Endothelial cell of umbilical vein (primary cell): ENCODE measurements around the gene RIOX2. TPM values are rescaled to one million over a fixed set of nuclear protein-coding genes. Genes with fewer than 3 reads are reported as not detected.

Source experiments
- BruUV-seq: library from RNA; stranded (reverse); fragments of 400-500 nt; replicated peaks from 2 replicates; lab custom pipeline; 2021; lab: Mats Ljungman, UMichigan
- CTCF ChIA-PET: fragments of 300-600, 350-600 bp; sonication (Branson Sonifier 250); formaldehyde crosslinking; loops from one replicate; lab custom pipeline; 2021; ENCODE audit warnings: antibody characterized with exemption, inconsistent platforms; lab: Charles Lee
- POLR2A ChIA-PET: fragments of 300-600, 350-600 bp; sonication (Branson Sonifier 250); formaldehyde crosslinking; loops from one replicate; lab custom pipeline; 2021; ENCODE audit warnings: antibody characterized with exemption, inconsistent platforms; lab: Charles Lee
- DNase-seq: peaks from one replicate; pipeline ENCODE4 v3.0.0-alpha.2; 2011; ENCODE audit warnings: low read depth, low spot score
- FAIRE-seq: peaks from 2 replicates; lab custom pipeline; 2011; peaks lifted over from hg19 to GRCh38; lab: Jason Lieb, UNC
- H2AFZ ChIP-seq: 2 replicates; pipeline ENCODE4 v1.6.0; 2012; ENCODE audit warnings: low read depth, low read length, control low read depth, inconsistent platforms
- H3K27ac ChIP-seq: 2 replicates; pipeline ENCODE4 v1.5.1; 2011; ENCODE audit warnings: low read depth, mild to moderate bottlenecking, control low read depth, low read length, moderate library complexity; ENCODE audit not compliant: insufficient read depth
- H3K27me3 ChIP-seq, 2 experiments: 2 replicates each; pipeline versions ENCODE4 v1.6.0 to v1.6.1; 2011; ENCODE audit warnings: low read length in 2 of 2, mixed read lengths in 1 of 2; ENCODE audit not compliant: control insufficient read depth in 2 of 2, insufficient read depth in 2 of 2
- H3K36me3 ChIP-seq, 2 experiments: 2 replicates in 1 of 2; 3 replicates in 1 of 2; pipeline ENCODE4 v1.5.1; 2011; ENCODE audit warnings: low read length in 2 of 2, mild to moderate bottlenecking in 1 of 2, moderate library complexity in 1 of 2; ENCODE audit not compliant: control insufficient read depth in 2 of 2, insufficient read depth in 2 of 2; ENCODE audit errors: extremely low read depth in 1 of 2
- H3K4me1 ChIP-seq: 3 replicates; pipeline ENCODE4 v1.5.1; 2011; ENCODE audit warnings: mild to moderate bottlenecking, low read length; ENCODE audit not compliant: control insufficient read depth, insufficient read depth; ENCODE audit errors: extremely low read depth
- H3K4me2 ChIP-seq: 2 replicates; pipeline ENCODE4 v1.6.1; 2011; ENCODE audit warnings: low read length, control low read depth, mixed read lengths; ENCODE audit not compliant: insufficient read depth
- H3K4me3 ChIP-seq, 3 experiments: fragments of 200-600 bp in 1 of 3; sonication (generic), shearing (Covaris generic) in 1 of 3; replicated peaks in 1 of 3; 2 replicates each; pipeline ENCODE4 v1.5.1; 2011 to 2016; ENCODE audit warnings: control low read depth in 3 of 3, low read length in 3 of 3, mild to moderate bottlenecking in 2 of 3, inconsistent platforms in 1 of 3, low read depth in 1 of 3, moderate library complexity in 1 of 3; ENCODE audit not compliant: insufficient read depth in 1 of 3
- H3K79me2 ChIP-seq: 2 replicates; pipeline ENCODE4 v1.6.0; 2012; ENCODE audit warnings: low read length, inconsistent platforms; ENCODE audit not compliant: control insufficient read depth, insufficient read depth
- H3K9ac ChIP-seq: replicated peaks from 2 replicates; pipeline ENCODE3; 2011; ENCODE audit warnings: low read length, control low read depth; ENCODE audit not compliant: insufficient read depth; ENCODE audit errors: extremely low read depth
- H3K9me1 ChIP-seq: replicated peaks from 3 replicates; pipeline ENCODE4 v1.6.0; 2011; ENCODE audit warnings: mild to moderate bottlenecking, low read length; ENCODE audit not compliant: control insufficient read depth, insufficient read depth; ENCODE audit errors: extremely low read depth
- H3K9me3 ChIP-seq: replicated peaks from 2 replicates; pipeline ENCODE4 v1.5.1; 2012; ENCODE audit warnings: low read length, inconsistent platforms; ENCODE audit not compliant: control insufficient read depth, insufficient read depth
- H4K20me1 ChIP-seq: replicated peaks from 2 replicates; pipeline ENCODE3; 2011; ENCODE audit warnings: mild to moderate bottlenecking, low read length; ENCODE audit not compliant: control insufficient read depth, insufficient read depth; ENCODE audit errors: extremely low read depth
- EZH2 ChIP-seq: IDR thresholded peaks from 2 replicates; pipeline ENCODE4 v1.6.1; 2012; ENCODE audit warnings: borderline replicate concordance, low read depth, mild to moderate bottlenecking, moderate library complexity, low read length, inconsistent platforms; ENCODE audit not compliant: severe bottlenecking
- FOS ChIP-seq: IDR thresholded peaks from 2 replicates; pipeline ENCODE4 v1.6.1; 2011; ENCODE audit warnings: mild to moderate bottlenecking, low read length, moderate library complexity, borderline replicate concordance; ENCODE audit not compliant: insufficient read depth
- GATA2 ChIP-seq: IDR thresholded peaks from 2 replicates; pipeline ENCODE4 v1.7.0; 2011; ENCODE audit warnings: low read depth, mild to moderate bottlenecking, moderate library complexity, mixed read lengths, low read length; ENCODE audit not compliant: insufficient read length, insufficient read depth
- JUN ChIP-seq: IDR thresholded peaks from 2 replicates; pipeline ENCODE4 v1.6.1; 2011; ENCODE audit warnings: borderline replicate concordance, low read depth; ENCODE audit not compliant: insufficient read length, insufficient read depth
- MYC ChIP-seq: IDR thresholded peaks from one replicate; pipeline ENCODE4 v1.6.1; 2011; ENCODE audit warnings: mild to moderate bottlenecking, low read depth, low read length
- POLR2A ChIP-seq: IDR thresholded peaks from 2 replicates; pipeline ENCODE4 v1.6.1; 2012; ENCODE audit warnings: low read depth, mild to moderate bottlenecking, control low read depth, low read length
- POLR2AphosphoS5 ChIP-seq: IDR thresholded peaks from 2 replicates; pipeline ENCODE4 v1.6.1; 2012; ENCODE audit warnings: low read depth, mild to moderate bottlenecking, control low read depth, low read length, moderate library complexity; ENCODE audit not compliant: insufficient read depth
- dilution Hi-C: fragments of 300-500 bp; cut with MboI; formaldehyde crosslinking; loops from one replicate; pipeline ENCODE4 v1.15.0; 2019; ENCODE audit warnings: low sequenced_read_pairs; ENCODE audit not compliant: extremely low pct_ligation_motif_present
- intact Hi-C: fragments of 100-400 bp; cut with micrococcal nuclease; formaldehyde crosslinking; loops from one replicate; pipeline ENCODE4 v1.10.0; 2022
- polyA plus RNA-seq, 4 experiments: library from polyadenylated mRNA; depleted of rRNA in 3 of 4; stranded (reverse) in 3 of 4; unstranded in 1 of 4; fragments of >200 nt; gene quantifications; 2 replicates each; pipeline versions ENCODE4 v1.2.1 to v1.2.3, GENCODE V29; 2011 to 2012; ENCODE audit warnings: missing spikeins in 1 of 4
- total RNA-seq: library from RNA; stranded (reverse); gene quantifications from 2 replicates; pipeline ENCODE4 v1.2.3, GENCODE V29; 2021
- TF ChIP-seq, protein P1 (sequence below): IDR thresholded peaks from 2 replicates; pipeline ENCODE4 v1.6.1; 2011; ENCODE audit not compliant: insufficient read depth, insufficient read length
- TF ChIP-seq, protein P2 (sequence below), 2 donors: IDR thresholded peaks; 1 replicate in 1 of 2; 2 replicates in 1 of 2; pipeline ENCODE4 v1.5.1; 2011; ENCODE audit warnings: low read length in 2 of 2, mild to moderate bottlenecking in 2 of 2, moderate library complexity in 2 of 2, control low read depth in 1 of 2, inconsistent platforms in 1 of 2, low read depth in 1 of 2; ENCODE audit not compliant: insufficient read depth in 1 of 2; ENCODE audit errors: extremely low read depth in 1 of 2

The RIOX2 gene
- total and polyA plus RNA-seq, 2 donors (not counting 3 experiments of a cell fraction or from before 2014, with no cell fraction given) = 14.5 to 30.5 TPM

DNA sequence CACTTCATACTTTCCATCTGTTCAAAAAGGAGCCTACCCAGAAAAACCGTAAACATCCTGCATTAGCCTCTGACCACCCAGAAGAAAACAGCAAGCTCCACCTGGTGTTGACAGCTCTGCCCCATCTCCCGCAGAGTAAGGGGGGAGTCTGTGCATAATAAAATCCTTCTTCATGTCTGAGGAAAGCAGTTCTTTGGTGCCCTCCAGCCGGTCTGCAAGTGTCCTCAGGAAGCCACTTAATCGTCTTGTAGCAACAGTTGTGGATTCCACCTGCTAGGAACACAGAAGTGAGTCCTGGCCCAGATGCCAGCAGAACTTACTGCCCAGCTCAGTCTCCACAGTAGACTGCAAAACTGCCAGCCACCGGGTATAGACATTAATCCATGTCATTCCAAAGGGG, 22.5 kb downstream of the RIOX2 start:
- no peak overlapping the region for H2AFZ ChIP-seq
- ChIA-PET CTCF (interaction anchor here (2.5 kb wide), 1 partner anchor 73 kb away, joined by 12 read pairs; no protein-coding TSS in a partner anchor), POLR2A (no interaction called here)
- H3K9me1 ChIP-seq = no peaks in the 10 kb centered on the region
- no peaks in the 10 kb centered on the region for H3K4me1 ChIP-seq
- no peak overlapping the region for H3K4me2 ChIP-seq
- H3K79me2 ChIP-seq = no peaks in the 10 kb centered on the region
- no TSS peak for BruUV-seq
- H3K27me3 ChIP-seq = no peaks in the 10 kb centered on the region
- no peak overlapping the region for H3K4me3 ChIP-seq
- FAIRE-seq = no peak
- intact Hi-C loops = no loop called here
- no peak for DNase-seq
- peaks cover 26 to 29% of the 10 kb centered on the region in 2 experiments for H3K36me3 ChIP-seq
- TF ChIP-seq FOS (no peak), JUN (no peak), POLR2AphosphoS5 (no peak), GATA2 (no peak), POLR2A (no peak), MYC (no peak), EZH2 (no peak)
- TF ChIP-seq, protein P1, sequence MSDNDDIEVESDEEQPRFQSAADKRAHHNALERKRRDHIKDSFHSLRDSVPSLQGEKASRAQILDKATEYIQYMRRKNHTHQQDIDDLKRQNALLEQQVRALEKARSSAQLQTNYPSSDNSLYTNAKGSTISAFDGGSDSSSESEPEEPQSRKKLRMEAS = no peak
- TF ChIP-seq, protein P2, sequence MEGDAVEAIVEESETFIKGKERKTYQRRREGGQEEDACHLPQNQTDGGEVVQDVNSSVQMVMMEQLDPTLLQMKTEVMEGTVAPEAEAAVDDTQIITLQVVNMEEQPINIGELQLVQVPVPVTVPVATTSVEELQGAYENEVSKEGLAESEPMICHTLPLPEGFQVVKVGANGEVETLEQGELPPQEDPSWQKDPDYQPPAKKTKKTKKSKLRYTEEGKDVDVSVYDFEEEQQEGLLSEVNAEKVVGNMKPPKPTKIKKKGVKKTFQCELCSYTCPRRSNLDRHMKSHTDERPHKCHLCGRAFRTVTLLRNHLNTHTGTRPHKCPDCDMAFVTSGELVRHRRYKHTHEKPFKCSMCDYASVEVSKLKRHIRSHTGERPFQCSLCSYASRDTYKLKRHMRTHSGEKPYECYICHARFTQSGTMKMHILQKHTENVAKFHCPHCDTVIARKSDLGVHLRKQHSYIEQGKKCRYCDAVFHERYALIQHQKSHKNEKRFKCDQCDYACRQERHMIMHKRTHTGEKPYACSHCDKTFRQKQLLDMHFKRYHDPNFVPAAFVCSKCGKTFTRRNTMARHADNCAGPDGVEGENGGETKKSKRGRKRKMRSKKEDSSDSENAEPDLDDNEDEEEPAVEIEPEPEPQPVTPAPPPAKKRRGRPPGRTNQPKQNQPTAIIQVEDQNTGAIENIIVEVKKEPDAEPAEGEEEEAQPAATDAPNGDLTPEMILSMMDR (IDR thresholded peaks at IDR 0.05; ENCODE audit: extremely low read depth in 1 of 2, insufficient read depth in 1 of 2, low read depth in 1 of 2, low read length in 2 of 2) = no peak
- no peaks in the 10 kb centered on the region for H3K9me3 ChIP-seq
- no peaks in the 10 kb centered on the region for H4K20me1 ChIP-seq
- H3K9ac ChIP-seq = no peak overlapping the region
- dilution Hi-C loops = no loop called here
- H3K27ac ChIP-seq = no peak overlapping the region
